Measurements from ENCODE around the gene KDM6B. TPM values are rescaled to one million over a fixed set of nuclear protein-coding genes. Genes with fewer than 3 reads are reported as not detected.
A peak's percentile ranks its signal among the peaks of the same experiment; 100 is the strongest.

Gene KDM6B
- total RNA-seq, 1 donor from 2014 or later, result 38.2 TPM

GRCh38 chr17:7835814-7836595, 2.0 kb downstream of the KDM6B start:
- Mint-ChIP-seq H3K36me3 (ENCODE audit: low read depth) (peaks cover 1% of the 10 kb centered on the region), H3K4me1 (ENCODE audit: low read depth) (peaks cover 59% of the 10 kb centered on the region), H3K4me3 (ENCODE audit: unreplicated experiment) (peak overlapping the region; percentile 93), H3K9me3 (ENCODE audit: low read depth) (no peaks in the 10 kb centered on the region), H3K27me3 (ENCODE audit: low read depth) (peaks cover 1% of the 10 kb centered on the region), H3K27ac (ENCODE audit: unreplicated experiment) (peak overlapping the region; percentile 99)
- no peak for DNase-seq (ENCODE audit: low spot score)
- no peak for TF ChIP-seq CTCF (IDR thresholded peaks at IDR 0.05)

- Mint-ChIP-seq H3K9me3 (ENCODE audit: low read depth) (no peaks in the 10 kb centered on the region), H3K4me3 (ENCODE audit: unreplicated experiment) (peak overlapping the region; percentile 93), H3K36me3 (ENCODE audit: low read depth) (peaks cover 1% of the 10 kb centered on the region), H3K4me1 (ENCODE audit: low read depth) (peaks cover 64% of the 10 kb centered on the region), H3K27ac (ENCODE audit: unreplicated experiment) (peak overlapping the region; percentile 99), H3K27me3 (ENCODE audit: low read depth) (peaks cover 1% of the 10 kb centered on the region)
- no peak for TF ChIP-seq CTCF (IDR thresholded peaks at IDR 0.05)
- DNase-seq (ENCODE audit: low spot score), result no peak
Measured at GRCh38 chr17:7836596-7837407, 2.8 kb downstream of the KDM6B start.

- DNase-seq (ENCODE audit: low spot score), result no peak
- H3K4me1 Mint-ChIP-seq (ENCODE audit: low read depth), result peaks cover 66% of the 10 kb centered on the region
- H3K9me3 Mint-ChIP-seq (ENCODE audit: low read depth), result no peaks in the 10 kb centered on the region
- H3K4me3 Mint-ChIP-seq (ENCODE audit: unreplicated experiment), result peak overlapping the region; percentile 93
- peak overlapping the region; percentile 99 for H3K27ac Mint-ChIP-seq (ENCODE audit: unreplicated experiment)
- no peak for TF ChIP-seq CTCF (IDR thresholded peaks at IDR 0.05)
- peaks cover 1% of the 10 kb centered on the region for H3K27me3 Mint-ChIP-seq (ENCODE audit: low read depth)
- H3K36me3 Mint-ChIP-seq (ENCODE audit: low read depth), result peaks cover 1% of the 10 kb centered on the region
Measured at GRCh38 chr17:7837408-7838088, 3.5 kb downstream of the KDM6B start.

GRCh38 chr17:7838090-7839075, 4.4 kb downstream of the KDM6B start:
- Mint-ChIP-seq H3K27me3 (ENCODE audit: low read depth) (no peaks in the 10 kb centered on the region), H3K9me3 (ENCODE audit: low read depth) (no peaks in the 10 kb centered on the region), H3K27ac (ENCODE audit: unreplicated experiment) (peak overlapping the region; percentile 99), H3K36me3 (ENCODE audit: low read depth) (peaks cover 1% of the 10 kb centered on the region), H3K4me3 (ENCODE audit: unreplicated experiment) (peak overlapping the region; percentile 93), H3K4me1 (ENCODE audit: low read depth) (peaks cover 68% of the 10 kb centered on the region)
- no peak for DNase-seq (ENCODE audit: low spot score)
- no peak for TF ChIP-seq CTCF (IDR thresholded peaks at IDR 0.05)

All from chondrocyte (in vitro differentiated cells).